SJSA1 (cell line): ENCODE measurements around the gene DNM3. TPM values are rescaled to one million over a fixed set of nuclear protein-coding genes. Genes with fewer than 3 reads are reported as not detected.
A peak's percentile ranks its signal among the peaks of the same experiment; 100 is the strongest.
"Not testable (repeated sequence)": the region's sequence is repeated elsewhere in the genome, so short reads cannot be mapped to it uniquely, and the experiment has no call there.

ENCODE experiments used
- DNase-seq, 2 experiments: peaks; one replicate each; pipeline ENCODE4 v3.0.0-alpha.2; 2015 to 2020; ENCODE audit warnings: low spot score in 2 of 2, low read depth in 1 of 2
- H3K27ac ChIP-seq: fragments of 250-450 bp; sonication (Bioruptor Pico); 2 replicates; pipeline ENCODE4 v1.5.1; 2020; ENCODE audit warnings: mild to moderate bottlenecking, moderate library complexity
- H3K27me3 ChIP-seq: fragments of 250-450 bp; sonication (Bioruptor Pico); replicated peaks from 2 replicates; pipeline ENCODE4 v1.5.1; 2020; ENCODE audit warnings: mild to moderate bottlenecking, moderate library complexity
- H3K36me3 ChIP-seq: fragments of 250-450 bp; sonication (Bioruptor Pico); 2 replicates; pipeline ENCODE4 v1.5.1; 2020; ENCODE audit warnings: mild to moderate bottlenecking
- H3K4me1 ChIP-seq: fragments of 250-450 bp; sonication (Bioruptor Pico); replicated peaks from 2 replicates; pipeline ENCODE4 v1.6.1; 2021; ENCODE audit warnings: mild to moderate bottlenecking
- H3K4me3 ChIP-seq: fragments of 250-450 bp; sonication (Bioruptor Pico); 2 replicates; pipeline ENCODE4 v1.5.1; 2020; ENCODE audit warnings: mild to moderate bottlenecking
- H3K9me3 ChIP-seq: fragments of 250-450 bp; sonication (Bioruptor Pico); replicated peaks from 2 replicates; pipeline ENCODE4 v1.5.1; 2020; ENCODE audit warnings: mild to moderate bottlenecking
- total RNA-seq: library from RNA; depleted of rRNA; stranded (reverse); fragments of >200 nt; shearing (Covaris generic); gene quantifications from 2 replicates; pipeline ENCODE4 v1.2.3, GENCODE V29; 2014

Gene DNM3
- total RNA-seq, 1 experiment from 2014 or later = 1.7 TPM

DNA sequence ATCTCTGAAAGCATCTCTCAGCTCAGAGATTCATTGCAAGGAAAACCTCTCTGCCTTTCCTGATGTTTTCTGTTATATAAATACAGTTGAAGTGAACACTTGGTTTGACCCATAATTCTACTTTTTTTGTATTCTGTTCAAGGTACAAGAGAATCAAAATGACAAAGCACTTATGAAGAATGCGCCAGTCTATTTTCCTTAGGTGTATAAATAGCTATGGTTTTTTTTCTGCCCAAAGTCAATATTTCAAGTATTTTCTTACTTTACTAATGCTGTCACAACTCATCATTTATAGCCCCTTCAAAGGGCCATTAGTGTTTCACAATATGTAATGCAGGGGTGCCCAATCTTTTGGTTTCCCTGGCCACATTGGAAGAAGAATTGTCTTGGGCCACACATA, 436.7 kb downstream of the DNM3 start:
- no peak for DNase-seq

DNA sequence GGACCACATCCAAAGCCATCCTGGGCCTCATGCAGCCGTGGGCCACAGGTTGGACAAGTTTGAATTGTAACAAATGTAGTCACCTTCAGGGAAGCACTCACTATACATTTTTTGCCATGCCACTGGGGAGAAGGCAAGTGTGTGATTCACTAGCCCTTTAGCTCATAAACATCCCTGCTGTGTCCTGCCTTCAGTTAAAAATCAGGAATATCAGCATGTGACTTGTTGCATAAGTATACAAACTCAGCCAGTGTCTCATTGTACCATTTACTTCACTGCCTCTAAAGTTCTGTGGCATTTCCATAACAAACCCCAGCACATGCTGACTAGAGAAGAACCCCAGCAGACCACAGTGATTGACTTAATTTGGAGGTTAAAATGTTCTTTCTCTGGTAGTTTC, 437.2 kb downstream of the DNM3 start:
- Histone ChIP-seq H3K27ac (no peak overlapping the region), H3K27me3 (no peaks in the 10 kb centered on the region), H3K36me3 (no peaks in the 10 kb centered on the region; the same call in 1 of the 2 replicates), H3K9me3 (no peaks in the 10 kb centered on the region), H3K4me3 (no peak overlapping the region), H3K4me1 (peaks cover 10% of the 10 kb centered on the region)
- DNase-seq = peak in 1 of 2 experiments; percentile 20

More for the DNA sequence above, 436.7 kb downstream of the DNM3 start:
- Histone ChIP-seq H3K4me3 (no peak overlapping the region), H3K4me1 (peaks cover 10% of the 10 kb centered on the region), H3K9me3 (no peaks in the 10 kb centered on the region), H3K27me3 (no peaks in the 10 kb centered on the region), H3K36me3 (no peaks in the 10 kb centered on the region; the same call in 1 of the 2 replicates), H3K27ac (no peak overlapping the region)

GRCh38 chr1:172279939-172280636, 438.8 kb downstream of the DNM3 start:
- H3K27me3 ChIP-seq = no peaks in the 10 kb centered on the region
- no peaks in the 10 kb centered on the region for H3K9me3 ChIP-seq
- H3K4me3 ChIP-seq = no peak overlapping the region
- DNase-seq = no peak
- H3K27ac ChIP-seq = no peak overlapping the region
- H3K4me1 ChIP-seq = peaks cover 10% of the 10 kb centered on the region
- no peaks in the 10 kb centered on the region; the same call in 1 of the 2 replicates for H3K36me3 ChIP-seq

DNA sequence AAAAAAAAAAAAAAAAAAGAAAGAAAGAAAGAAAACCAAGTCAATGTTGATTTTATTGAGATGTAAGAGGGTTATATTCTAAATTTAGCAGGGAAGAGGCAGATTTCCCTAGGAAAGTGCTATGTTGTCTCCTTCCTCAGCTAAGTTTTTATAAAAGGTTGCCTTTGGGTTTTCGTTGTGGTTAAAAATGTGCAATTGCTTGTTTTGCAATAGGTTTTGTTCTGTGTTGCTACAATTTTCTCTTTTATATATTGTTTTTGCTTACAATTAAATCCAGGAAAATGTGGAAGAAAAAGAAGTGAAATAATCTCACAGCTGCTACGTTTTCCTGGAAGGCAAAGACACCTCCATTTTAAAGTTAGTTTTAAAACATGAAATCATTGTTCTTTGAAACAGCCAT, 442.5 kb downstream of the DNM3 start:
- no peak for DNase-seq
- Histone ChIP-seq H3K27me3 (no peaks in the 10 kb centered on the region), H3K9me3 (no peaks in the 10 kb centered on the region), H3K36me3 (no peaks in the 10 kb centered on the region; the same call in 1 of the 2 replicates), H3K4me3 (no peak overlapping the region), H3K27ac (no peak overlapping the region), H3K4me1 (peaks cover under 1% of the 10 kb centered on the region; the same call in 1 of the 2 replicates)

DNA sequence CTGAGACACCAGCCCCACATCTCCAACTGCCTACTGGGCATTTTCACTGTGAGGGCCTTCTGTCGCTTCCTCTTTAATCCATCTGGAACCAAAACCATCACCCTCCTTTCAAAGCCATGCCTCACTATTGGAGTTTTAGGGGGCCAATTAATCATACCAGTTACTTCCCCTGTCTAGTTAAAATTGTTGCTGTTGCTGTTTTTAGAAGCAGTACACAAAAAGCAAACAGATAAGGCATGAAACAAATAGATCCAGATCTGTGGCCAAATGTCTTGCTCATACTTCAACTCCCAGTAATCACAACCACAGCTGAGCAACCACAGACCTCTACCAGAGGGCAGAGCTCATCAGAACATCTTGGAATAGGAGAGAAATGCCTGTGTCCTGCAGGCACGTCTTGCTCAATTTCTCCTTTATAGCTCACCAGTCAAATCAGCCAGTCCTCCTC, 445.4 kb downstream of the DNM3 start:
- DNase-seq = no peak
- Histone ChIP-seq H3K36me3 (no peaks in the 10 kb centered on the region), H3K4me3 (no peak overlapping the region), H3K9me3 (no peaks in the 10 kb centered on the region), H3K27me3 (no peaks in the 10 kb centered on the region), H3K4me1 (no peaks in the 10 kb centered on the region), H3K27ac (no peak overlapping the region)

- Histone ChIP-seq H3K4me3 (no peak overlapping the region), H3K9me3 (no peaks in the 10 kb centered on the region), H3K27ac (no peak overlapping the region), H3K27me3 (no peaks in the 10 kb centered on the region), H3K36me3 (no peaks in the 10 kb centered on the region), H3K4me1 (no peaks in the 10 kb centered on the region)
- no peak for DNase-seq
Measured at GRCh38 chr1:172287208-172287607, 445.9 kb downstream of the DNM3 start.

DNA sequence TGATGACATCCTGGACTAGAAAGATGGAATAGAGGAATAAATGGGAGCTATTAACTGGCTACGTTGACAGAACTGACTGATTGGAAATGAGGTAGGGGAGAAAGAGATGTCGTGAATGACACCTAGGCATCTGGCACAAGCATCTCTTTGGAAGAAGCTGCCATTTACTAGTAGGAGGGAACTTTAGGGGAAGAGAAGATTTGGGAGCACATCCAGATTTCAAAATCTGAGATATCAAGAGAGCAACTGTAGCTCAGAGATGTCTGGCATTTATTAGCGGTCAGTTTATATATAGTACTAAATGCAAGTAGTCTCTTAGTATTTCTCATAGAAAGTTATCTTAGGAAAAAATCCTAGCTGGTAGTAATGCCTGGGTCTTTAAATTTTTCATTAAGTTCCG, 447.3 kb downstream of the DNM3 start:
- Histone ChIP-seq H3K4me1 (no peaks in the 10 kb centered on the region), H3K9me3 (no peaks in the 10 kb centered on the region), H3K27ac (no peak overlapping the region), H3K4me3 (no peak overlapping the region), H3K27me3 (no peaks in the 10 kb centered on the region), H3K36me3 (no peaks in the 10 kb centered on the region)
- no peak for DNase-seq

- H3K4me1 ChIP-seq = no peaks in the 10 kb centered on the region
- H3K36me3 ChIP-seq = no peaks in the 10 kb centered on the region
- no peak for DNase-seq
Measured at GRCh38 chr1:172289448-172289847, 448.1 kb downstream of the DNM3 start.

DNA sequence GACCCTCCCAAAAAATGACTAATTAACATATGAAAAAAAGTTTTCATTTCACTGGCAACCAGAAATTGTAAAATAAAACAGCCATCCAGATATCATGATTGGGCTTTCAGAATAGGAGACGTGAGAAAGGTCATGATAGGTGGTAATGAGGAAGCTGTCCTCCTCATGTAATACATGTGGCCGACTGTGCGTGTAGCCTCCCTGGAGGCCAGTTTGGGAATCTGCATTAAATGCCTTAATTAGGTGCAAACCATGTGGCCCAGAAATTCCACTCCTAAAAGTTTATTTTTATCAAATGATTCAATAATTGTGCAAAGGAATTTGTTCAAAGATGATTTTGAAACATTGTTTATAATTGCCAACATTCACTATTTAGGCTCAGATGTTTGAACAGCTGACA, 451.5 kb downstream of the DNM3 start:
- no peak for DNase-seq
- H3K9me3 ChIP-seq = no peaks in the 10 kb centered on the region
- no peaks in the 10 kb centered on the region for H3K4me1 ChIP-seq
- H3K27me3 ChIP-seq = no peaks in the 10 kb centered on the region
- H3K4me3 ChIP-seq = no peak overlapping the region
- H3K27ac ChIP-seq = no peak overlapping the region
- H3K36me3 ChIP-seq = no peaks in the 10 kb centered on the region

More at GRCh38 chr1:172289448-172289847, 448.1 kb downstream of the DNM3 start:
- H3K27ac ChIP-seq = no peak overlapping the region
- H3K4me3 ChIP-seq = no peak overlapping the region
- no peaks in the 10 kb centered on the region for H3K9me3 ChIP-seq
- no peaks in the 10 kb centered on the region for H3K27me3 ChIP-seq

GRCh38 chr1:172293429-172293828, 452.1 kb downstream of the DNM3 start:
- no peak for DNase-seq
- no peak overlapping the region for H3K27ac ChIP-seq
- H3K9me3 ChIP-seq = no peaks in the 10 kb centered on the region
- no peaks in the 10 kb centered on the region for H3K4me1 ChIP-seq
- H3K36me3 ChIP-seq = no peaks in the 10 kb centered on the region
- no peak overlapping the region for H3K4me3 ChIP-seq
- H3K27me3 ChIP-seq = no peaks in the 10 kb centered on the region

DNA sequence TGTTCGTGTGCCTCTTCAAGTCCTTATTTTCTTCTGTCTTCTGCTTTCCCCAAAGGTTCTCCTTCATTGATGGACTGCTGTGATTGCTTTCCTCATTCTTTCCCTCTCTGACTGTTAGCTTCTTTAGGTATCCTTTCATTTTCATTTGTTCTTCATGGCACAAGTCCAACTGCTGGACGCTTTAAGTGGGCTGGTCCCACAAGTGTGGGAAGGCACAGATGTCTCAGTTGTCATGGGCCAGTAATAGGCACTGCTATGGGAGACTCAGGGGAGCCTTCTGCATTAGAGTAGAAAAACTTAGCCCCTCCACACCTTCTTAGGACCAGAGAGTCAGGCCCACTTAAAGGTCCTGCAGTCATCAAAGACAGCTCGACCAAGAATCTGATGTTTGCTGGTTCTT, 456.8 kb downstream of the DNM3 start:
- Histone ChIP-seq H3K4me1 (no peaks in the 10 kb centered on the region), H3K36me3 (no peaks in the 10 kb centered on the region), H3K27me3 (no peaks in the 10 kb centered on the region), H3K9me3 (0 out of 2 replicates have a peak, but pooled peaks cover 3% of the 10 kb centered on the region), H3K27ac (no peak overlapping the region), H3K4me3 (no peak overlapping the region)
- no peak for DNase-seq

DNA sequence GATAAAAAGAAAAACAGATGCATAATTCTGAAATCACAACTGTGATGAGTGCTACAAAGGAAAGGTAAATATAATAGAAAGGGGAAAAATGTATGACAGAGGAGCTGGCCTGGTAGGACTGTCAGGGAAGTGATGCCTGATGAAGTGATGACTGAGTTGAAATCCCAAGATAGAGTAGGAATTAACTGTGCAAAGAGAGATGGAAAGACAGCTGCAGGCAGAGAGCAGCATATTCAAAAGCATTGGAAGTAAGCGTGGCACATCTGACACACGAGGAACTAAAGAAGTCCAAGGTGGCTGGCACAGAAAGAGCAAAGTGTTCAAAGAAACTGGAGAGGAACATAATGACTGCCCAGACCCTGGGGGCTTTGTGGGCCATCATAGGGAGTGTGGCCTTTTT, 457.6 kb downstream of the DNM3 start:
- no peak for DNase-seq
- H3K27ac ChIP-seq = no peak overlapping the region

DNA sequence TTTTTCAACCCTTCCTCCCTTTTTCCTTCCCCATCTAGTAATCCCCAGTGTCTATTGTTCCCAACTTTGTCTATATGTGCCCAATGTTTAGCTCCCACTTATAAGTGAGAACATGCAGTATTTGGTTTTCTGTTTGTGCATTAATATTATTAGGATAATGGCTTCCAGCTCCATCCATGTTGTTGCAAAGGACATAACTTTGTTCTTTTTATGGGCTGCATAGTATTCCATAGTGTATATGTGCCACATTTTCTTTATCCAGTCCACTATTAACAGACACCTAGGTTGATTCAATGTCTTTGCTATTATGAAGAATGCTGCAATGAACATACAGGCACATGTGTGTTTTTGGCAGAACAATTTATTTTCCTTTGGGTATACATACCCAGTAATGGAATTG, 458.2 kb downstream of the DNM3 start:
- Histone ChIP-seq H3K4me3 (no peak overlapping the region), H3K36me3 (no peaks in the 10 kb centered on the region), H3K4me1 (no peaks in the 10 kb centered on the region), H3K27ac (no peak overlapping the region), H3K9me3 (0 out of 2 replicates have a peak, but pooled peaks cover 3% of the 10 kb centered on the region), H3K27me3 (no peaks in the 10 kb centered on the region)
- no peak for DNase-seq

More for the DNA sequence above, 457.6 kb downstream of the DNM3 start:
- Histone ChIP-seq H3K36me3 (no peaks in the 10 kb centered on the region), H3K9me3 (0 out of 2 replicates have a peak, but pooled peaks cover 3% of the 10 kb centered on the region), H3K4me1 (no peaks in the 10 kb centered on the region), H3K4me3 (no peak overlapping the region), H3K27me3 (no peaks in the 10 kb centered on the region)

GRCh38 chr1:172307508-172307907, 466.2 kb downstream of the DNM3 start:
- H3K4me3 ChIP-seq, H3K27ac ChIP-seq, H3K4me1 ChIP-seq, H3K36me3 ChIP-seq, H3K27me3 ChIP-seq, H3K9me3 ChIP-seq, DNase-seq: not testable (repeated sequence)
